Left ventricle myocardium superior (tissue), 1 donor: Measurements from ENCODE around the gene IL7R. TPM values are rescaled to one million over a fixed set of nuclear protein-coding genes. Genes with fewer than 3 reads are reported as not detected.
"Not testable (repeated sequence)": the region's sequence is repeated elsewhere in the genome, so short reads cannot be mapped to it uniquely, and the experiment has no call there.

ENCODE experiments used
- ATAC-seq: fragments of 200-7000 bp; cut with Tn5 transposase; one replicate; pipeline ENCODE4 v1.9.1; 2020; ENCODE audit warnings: mild to moderate bottlenecking, moderate library complexity
- DNase-seq: peaks from one replicate; pipeline ENCODE4 v3.0.0-alpha.2; 2020
- intact Hi-C: fragments of 100-400 bp; cut with micrococcal nuclease; formaldehyde crosslinking; loops from one replicate; pipeline ENCODE4 v1.11.0; 2022
- total RNA-seq: library from RNA; stranded (reverse); fragmentation: NEBNext Ultra II Directional; extraction: Animal tissue kit (Norgen Biotek cat#: 25700); gene quantifications from one replicate; pipeline ENCODE4 v1.2.1, GENCODE V29; 2021
- donor health status: DM: no; HTN: yes; CAD: no; lungs with severe emphysema.

IL7R gene
- total RNA-seq, 1 donor from 2014 or later = 1.5 TPM

DNA sequence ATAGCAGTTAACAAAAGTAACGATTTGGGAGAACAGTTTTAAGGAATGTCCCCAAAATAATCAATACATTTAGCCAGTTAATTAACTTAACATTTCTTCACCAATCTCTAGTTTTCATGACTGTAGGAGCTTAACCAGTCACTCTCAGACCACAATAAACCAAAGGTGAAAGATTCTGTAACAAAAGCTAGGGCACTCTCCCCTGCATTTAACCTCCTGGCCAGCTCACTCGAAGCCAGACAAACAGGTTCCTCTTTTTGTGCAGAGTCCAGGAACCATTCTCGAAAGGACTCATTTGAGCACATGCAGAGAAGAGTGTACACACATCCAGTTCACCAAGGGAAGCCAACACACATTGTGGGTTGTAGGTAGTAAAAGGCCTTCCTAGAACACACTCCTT lies 6.5 kb downstream of the IL7R start:
- DNase-seq = no peak
- intact Hi-C loops = no loop called here
- no peak for ATAC-seq

GRCh38 chr5:35867998-35868397 lies 11.3 kb downstream of the IL7R start:
- no peak for ATAC-seq

GRCh38 chr5:35869685-35870277 lies 13.1 kb downstream of the IL7R start:
- intact Hi-C loops = no loop called here
- ATAC-seq (no peak), DNase-seq (no peak)

More at GRCh38 chr5:35867998-35868397, 11.3 kb downstream of the IL7R start:
- no peak for DNase-seq
- intact Hi-C loops = no loop called here

DNA sequence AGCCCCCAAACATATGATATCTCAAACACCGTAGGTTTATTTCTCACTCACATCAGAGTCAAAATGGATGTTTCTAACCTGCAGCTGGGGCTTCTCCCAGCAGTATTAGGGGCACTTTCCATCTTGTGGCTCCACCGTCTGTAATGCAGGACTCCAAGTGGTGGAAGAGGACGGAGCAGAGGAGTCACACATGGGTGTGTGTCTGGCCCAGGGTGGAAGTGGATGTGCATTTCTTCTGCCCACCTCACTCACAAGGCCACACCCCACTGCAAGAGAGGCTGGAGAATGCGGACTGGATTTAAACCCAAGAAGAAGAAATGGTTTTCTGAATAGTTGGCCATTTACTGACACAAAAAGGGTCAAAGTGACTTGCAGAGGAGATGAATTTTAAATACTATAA lies 13.9 kb downstream of the IL7R start:
- intact Hi-C loops = no loop called here
- DNase-seq = no peak
- no peak for ATAC-seq

DNA sequence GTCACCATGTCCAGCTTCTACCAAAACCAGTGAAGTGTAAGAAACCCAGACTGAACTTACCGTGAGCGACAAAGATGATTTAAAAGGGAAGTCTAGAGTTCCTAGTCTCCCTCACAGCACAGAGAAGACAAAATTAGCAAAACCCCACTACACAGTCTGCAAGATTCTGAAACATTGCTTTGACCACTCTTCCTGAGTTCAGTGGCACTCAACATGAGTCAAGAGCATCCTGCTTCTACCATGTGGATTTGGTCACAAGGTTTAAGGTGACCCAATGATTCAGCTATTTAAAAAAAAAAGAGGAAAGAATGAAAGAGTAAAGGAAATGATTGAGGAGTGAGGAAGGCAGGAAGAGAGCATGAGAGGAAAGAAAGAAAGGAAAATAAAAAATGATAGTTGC lies 19.8 kb downstream of the IL7R start:
- intact Hi-C loops = no loop called here
- DNase-seq = no peak
- no peak for ATAC-seq

GRCh38 chr5:35876922-35877321 lies 20.2 kb downstream of the IL7R start:
- intact Hi-C loops = no loop called here
- ATAC-seq = no peak

GRCh38 chr5:35877655-35878054 lies 21.0 kb downstream of the IL7R start:
- intact Hi-C loops = no loop called here
- DNase-seq = no peak
- no peak for ATAC-seq

More at GRCh38 chr5:35876922-35877321, 20.2 kb downstream of the IL7R start:
- DNase-seq = no peak

GRCh38 chr5:35878079-35878478 lies 21.4 kb downstream of the IL7R start:
- no peak for DNase-seq
- ATAC-seq = no peak
- intact Hi-C loops = no loop called here

DNA sequence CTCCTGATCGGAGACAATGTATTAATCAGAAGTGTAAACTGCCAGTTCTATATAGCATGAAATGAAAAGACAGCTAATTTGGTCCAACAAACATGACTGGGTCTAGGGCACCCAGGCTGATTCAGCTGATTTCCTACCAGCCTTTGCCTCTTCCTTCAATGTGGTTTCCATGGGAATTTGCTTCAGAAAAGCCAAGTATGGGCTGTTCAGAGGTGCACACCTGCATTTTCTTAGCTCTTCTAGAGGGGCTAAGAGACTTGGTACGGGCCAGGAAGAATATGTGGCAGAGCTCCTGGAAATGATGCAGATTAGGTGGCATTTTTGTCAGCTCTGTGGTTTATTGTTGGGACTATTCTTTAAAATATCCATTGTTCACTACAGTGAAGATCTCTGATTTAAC lies 22.4 kb downstream of the IL7R start:
- intact Hi-C loops = no loop called here
- no peak for ATAC-seq
- no peak for DNase-seq

DNA sequence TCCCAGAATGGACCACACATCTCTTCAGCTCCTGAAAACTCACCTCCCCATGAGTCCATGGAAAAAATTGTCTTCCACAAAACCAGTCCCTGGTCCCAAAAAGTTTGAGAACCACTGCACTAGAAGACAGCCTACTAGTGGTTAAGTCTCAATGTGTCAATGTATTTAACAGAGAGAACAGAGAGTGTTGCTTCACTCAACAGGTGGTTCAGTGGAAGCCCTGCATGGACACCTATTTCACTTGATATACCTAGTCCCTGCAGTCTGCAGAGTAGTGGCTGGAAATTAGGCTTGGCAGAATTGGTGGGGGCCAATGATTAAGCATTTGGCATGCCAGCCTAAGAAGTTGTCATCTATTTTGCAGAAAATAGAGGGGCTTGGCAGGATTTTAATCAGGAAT lies 23.0 kb downstream of the IL7R start:
- no peak for ATAC-seq
- intact Hi-C loops = no loop called here
- no peak for DNase-seq

DNA sequence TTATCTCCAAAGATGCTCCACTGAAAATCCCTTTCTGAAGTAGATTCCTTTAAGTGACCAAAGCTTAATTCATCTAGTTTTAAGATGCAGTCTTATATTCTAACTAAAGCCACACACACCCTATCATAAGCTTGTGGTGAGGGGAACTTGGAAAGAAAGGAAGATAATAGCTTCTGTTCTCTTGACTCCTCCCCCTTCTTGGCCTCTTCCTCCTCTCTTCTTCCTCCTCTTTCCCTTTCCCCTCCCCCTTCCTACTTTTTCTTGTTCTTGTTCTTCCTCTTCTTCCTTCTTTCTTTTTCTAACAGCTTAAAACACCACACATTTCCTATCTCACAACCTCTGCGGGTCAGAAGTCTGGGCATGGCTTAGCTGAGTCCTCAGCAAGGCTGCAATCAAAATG lies 23.5 kb downstream of the IL7R start:
- no peak for ATAC-seq
- no peak for DNase-seq
- intact Hi-C loops = no loop called here

- no peak for DNase-seq
- no peak for ATAC-seq
- intact Hi-C loops = no loop called here
Measured at GRCh38 chr5:35881758-35882157, 25.1 kb downstream of the IL7R start.

GRCh38 chr5:35884191-35884769 lies 27.6 kb downstream of the IL7R start:
- intact Hi-C loops = no loop called here
- DNase-seq (no peak), ATAC-seq (no peak)

GRCh38 chr5:35884773-35885172 lies 28.1 kb downstream of the IL7R start:
- intact Hi-C loops = no loop called here
- ATAC-seq (no peak), DNase-seq (no peak)

- intact Hi-C loops = no loop called here
- ATAC-seq (no peak), DNase-seq (no peak)
Measured at GRCh38 chr5:35886381-35886780, 29.7 kb downstream of the IL7R start.

DNA sequence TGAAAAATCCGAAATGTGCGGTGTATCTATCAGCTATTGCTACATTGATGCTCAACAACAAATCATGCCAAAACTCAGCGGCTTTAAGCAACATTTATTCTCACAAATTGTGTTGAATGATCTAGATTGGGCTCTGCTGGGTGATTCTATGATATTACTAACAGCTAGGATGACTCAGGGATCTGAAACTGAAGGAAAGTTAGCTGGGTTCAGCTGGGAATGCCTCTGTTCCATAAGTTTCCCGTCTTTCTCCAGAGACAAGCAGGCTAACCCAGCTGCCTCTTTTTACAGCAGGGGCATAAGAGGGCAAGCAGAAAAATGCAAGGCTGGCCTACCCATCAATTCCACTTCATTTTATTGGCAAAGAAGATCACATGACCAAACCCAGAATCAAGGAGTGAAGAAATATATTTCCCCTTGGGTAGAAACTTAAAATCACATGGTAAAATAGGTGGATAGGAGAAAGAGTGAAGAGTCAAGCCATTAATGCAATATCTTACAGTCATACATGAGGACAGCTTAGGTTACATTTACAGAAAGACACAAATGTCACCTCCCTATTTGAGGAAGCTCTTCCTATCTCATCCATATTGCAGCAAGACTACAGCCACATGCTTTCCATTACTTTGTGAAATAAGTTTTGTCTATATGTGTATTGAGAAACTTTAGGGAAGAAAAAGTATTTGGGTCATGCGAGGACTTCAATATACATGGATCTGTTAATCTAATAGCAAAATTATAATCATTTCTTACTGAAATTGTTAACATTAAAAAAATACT lies 30.8 kb downstream of the IL7R start:
- no peak for ATAC-seq
- intact Hi-C loops = no loop called here
- no peak for DNase-seq

DNA sequence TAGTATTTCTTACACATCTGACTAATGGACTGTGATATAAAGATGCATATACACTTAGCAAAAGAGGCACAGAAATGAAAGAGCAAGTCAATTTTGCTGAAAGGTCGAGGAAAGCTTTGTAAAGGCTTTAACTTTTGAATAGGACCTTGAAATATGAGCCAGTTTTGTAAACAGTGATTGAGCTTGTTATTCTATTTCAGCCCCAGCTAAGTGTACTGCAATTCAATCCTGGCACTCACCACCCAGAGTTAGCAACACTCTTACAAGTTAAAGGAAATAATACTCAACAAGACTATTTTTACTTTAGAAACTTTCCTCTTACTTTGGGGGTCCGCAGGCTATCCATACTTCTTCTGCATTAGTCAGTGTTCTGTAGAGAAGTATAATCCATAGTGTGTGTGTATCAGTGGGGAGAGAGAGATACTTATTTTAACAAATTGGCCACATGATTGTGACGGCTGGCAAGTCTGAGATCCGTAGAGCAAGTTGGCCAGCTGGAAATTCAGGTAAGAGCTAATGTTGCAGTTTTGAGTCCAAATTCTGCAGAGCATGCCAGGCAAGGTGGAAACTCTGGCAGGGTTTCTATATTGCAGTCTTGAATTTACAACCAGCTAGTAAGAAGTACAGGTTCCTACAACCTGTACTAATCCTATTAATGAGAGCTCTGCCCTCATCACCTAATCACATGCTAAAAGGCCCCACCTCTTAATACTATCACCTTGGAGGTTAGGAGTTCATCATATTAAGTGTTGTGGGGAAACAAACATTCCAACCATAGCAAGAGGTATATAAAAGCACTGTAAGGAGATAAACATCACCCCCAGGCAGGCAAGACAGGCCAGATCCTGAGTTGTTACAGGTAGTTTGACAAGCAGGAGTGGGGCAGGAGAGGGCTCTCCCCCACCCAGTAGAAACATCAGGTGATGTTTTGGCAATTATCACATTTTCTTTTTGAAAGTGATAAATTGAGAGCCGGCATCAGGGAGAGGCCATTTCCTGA lies 33.6 kb downstream of the IL7R start:
- intact Hi-C loops = no loop called here
- DNase-seq = no peak
- ATAC-seq = no peak

- ATAC-seq, DNase-seq, intact Hi-C loops: not testable (repeated sequence)
Measured at GRCh38 chr5:35892799-35893198, 36.1 kb downstream of the IL7R start.

DNA sequence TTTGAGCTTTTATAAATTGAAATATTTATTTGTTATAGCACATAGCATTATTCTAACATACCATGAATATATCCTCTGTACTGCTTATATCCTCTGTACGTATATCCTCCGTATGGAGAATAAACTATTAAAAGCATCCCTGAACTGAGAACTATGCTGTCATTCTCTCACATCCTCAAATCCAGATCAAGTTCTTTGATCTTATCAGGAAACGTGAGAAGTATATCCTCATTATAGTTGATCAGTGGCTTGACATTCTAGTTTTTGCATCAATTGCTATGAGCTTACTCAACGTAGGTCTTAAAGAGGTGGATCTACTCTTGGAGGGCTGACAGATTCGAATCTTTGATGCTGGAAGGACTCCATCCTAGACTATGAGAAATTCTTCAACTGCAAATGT lies 37.4 kb downstream of the IL7R start:
- DNase-seq (no peak), ATAC-seq (no peak)
- intact Hi-C loops = no loop called here
